Psoas muscle (tissue), 8 donors: Measurements from ENCODE around the gene RYR2. TPM values are rescaled to one million over a fixed set of nuclear protein-coding genes. Genes with fewer than 3 reads are reported as not detected.

Experiments used
- ATAC-seq, 4 donors: fragments of 200-7000 bp; cut with Tn5 transposase; one replicate each; pipeline ENCODE4 v1.9.1; 2020; ENCODE audit warnings: moderate library complexity in 3 of 4, mild to moderate bottlenecking in 2 of 4
- DNase-seq, 2 donors: peaks; one replicate each; pipeline ENCODE4 v3.0.0-alpha.2; 2020
- H3K27ac ChIP-seq: fragments of 200-600 bp; one replicate; pipeline ENCODE4 v1.8.0; 2022
- H3K27me3 ChIP-seq, 3 donors: fragments of 200-600 bp in 1 of 3; one replicate each; pipeline versions ENCODE4 v1.6.1 to v1.8.0; 2013 to 2022; ENCODE audit warnings: low read length in 2 of 3, mild to moderate bottlenecking in 2 of 3, moderate library complexity in 1 of 3; ENCODE audit not compliant: insufficient read depth in 3 of 3
- H3K36me3 ChIP-seq, 2 donors: fragments of 200-600 bp in 1 of 2; one replicate each; pipeline versions ENCODE4 v1.6.1 to v1.8.0; 2013 to 2022; ENCODE audit warnings: low read depth in 1 of 2, mild to moderate bottlenecking in 1 of 2, moderate library complexity in 1 of 2; ENCODE audit not compliant: insufficient read depth in 1 of 2
- H3K4me1 ChIP-seq: fragments of 200-600 bp; one replicate; pipeline ENCODE4 v1.8.0; 2022
- H3K4me3 ChIP-seq: fragments of 200-600 bp; one replicate; pipeline ENCODE4 v1.8.0; 2022; ENCODE audit warnings: mild to moderate bottlenecking
- H3K9me3 ChIP-seq: fragments of 200-600 bp; one replicate; pipeline ENCODE4 v1.8.0; 2022
- WGBS, 3 donors: extraction: QIAGEN DNeasy Blood & Tissue Kit; methylation state at CpG; one replicate each; pipeline versions ENCODE4 v1.1.6 to v1.1.7; 2013; 5-methylcytosine and 5-hydroxymethylcytosine counted together
- intact Hi-C, 2 donors: fragments of 100-400 bp; cut with DNase I; formaldehyde crosslinking; loops; one replicate each; pipeline versions ENCODE4 v1.11.0 to v1.14.2; 2022
- polyA plus RNA-seq, 3 donors: library from polyadenylated mRNA; stranded (reverse); fragments of 200-250 nt; gene quantifications; one replicate each; pipeline ENCODE4 v1.2.3, GENCODE V29; 2013
- total RNA-seq, 4 donors: library from RNA; stranded (reverse); fragmentation: NEBNext Ultra II Directional in 2 of 4; extraction: Animal tissue kit (Norgen Biotek cat#: 25700) in 2 of 4; gene quantifications; one replicate each; pipeline versions ENCODE4 v1.2.1 to v1.2.4, GENCODE V29; 2021 to 2023
- TF ChIP-seq, protein P1 (sequence below): fragments of 200-600 bp; IDR thresholded peaks from one replicate; pipeline ENCODE4 v1.8.0; 2022; ENCODE audit warnings: antibody characterized with exemption
- donor health status: healthy with polysubstance abuse.
- donor health status: DM: no; HTN: no; CAD: no; lungs with moderate emphysema.
- donor health status: Bipolar disorder and iron deficiency.
- donor health status: healthy.
- donor health status: DM: yes; HTN: yes; CAD: no.
- donor health status: DM: no; HTN: no; CAD: no.
- donor health status: DM: no; HTN: no; CAD: no.
- donor health status: DM: yes; HTN: yes; CAD: no.

The RYR2 gene
- total and polyA plus RNA-seq, 7 donors: 0.06 to 0.48 (median 0.25) TPM

DNA sequence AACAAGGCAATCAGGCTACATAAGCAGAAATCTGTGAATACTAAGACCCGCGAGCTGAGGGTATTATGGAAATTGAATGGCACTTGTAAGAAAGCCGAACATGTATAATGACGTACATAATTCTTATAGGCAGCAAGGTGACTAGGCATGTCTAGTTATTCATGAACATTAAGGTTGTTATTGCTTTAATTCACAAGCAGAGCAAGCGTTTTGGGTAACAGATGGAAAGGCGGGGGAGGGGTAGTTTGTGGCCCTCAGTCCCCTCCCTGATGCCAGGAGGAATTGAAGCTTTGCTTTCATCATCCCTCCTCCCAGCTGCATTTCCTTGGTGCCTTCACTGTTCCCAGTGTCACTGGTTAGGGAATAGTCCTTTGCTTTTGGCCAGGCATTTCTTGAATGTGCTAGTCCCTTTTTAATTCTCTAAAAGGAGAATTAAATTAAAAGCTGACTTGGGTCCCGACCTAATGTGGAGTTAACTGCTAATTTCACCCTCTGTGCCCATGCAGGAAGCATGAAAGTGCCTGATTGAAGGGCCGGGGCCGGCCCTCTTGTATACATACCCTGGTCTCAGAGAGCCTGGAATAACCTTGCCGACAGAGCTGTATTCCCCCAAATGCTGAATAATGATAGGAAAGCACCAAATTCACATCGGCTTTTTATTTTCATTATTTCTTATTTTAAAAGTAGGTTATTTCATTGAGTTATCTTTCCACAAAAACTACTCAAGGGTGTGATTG is 42.5 kb downstream of the RYR2 start:
- Histone ChIP-seq H3K9me3 (no peaks in the 10 kb centered on the region), H3K27ac (no peak overlapping the region), H3K4me1 (no peaks in the 10 kb centered on the region), H3K4me3 (no peak overlapping the region), H3K36me3 (no peaks in the 10 kb centered on the region), H3K27me3 (peaks cover 0 to 2% (median 0%) of the 10 kb centered on the region in 3 donors)
- DNase-seq: no peak
- intact Hi-C loops: no loop called here
- no peak for ATAC-seq
- TF ChIP-seq, protein P1, sequence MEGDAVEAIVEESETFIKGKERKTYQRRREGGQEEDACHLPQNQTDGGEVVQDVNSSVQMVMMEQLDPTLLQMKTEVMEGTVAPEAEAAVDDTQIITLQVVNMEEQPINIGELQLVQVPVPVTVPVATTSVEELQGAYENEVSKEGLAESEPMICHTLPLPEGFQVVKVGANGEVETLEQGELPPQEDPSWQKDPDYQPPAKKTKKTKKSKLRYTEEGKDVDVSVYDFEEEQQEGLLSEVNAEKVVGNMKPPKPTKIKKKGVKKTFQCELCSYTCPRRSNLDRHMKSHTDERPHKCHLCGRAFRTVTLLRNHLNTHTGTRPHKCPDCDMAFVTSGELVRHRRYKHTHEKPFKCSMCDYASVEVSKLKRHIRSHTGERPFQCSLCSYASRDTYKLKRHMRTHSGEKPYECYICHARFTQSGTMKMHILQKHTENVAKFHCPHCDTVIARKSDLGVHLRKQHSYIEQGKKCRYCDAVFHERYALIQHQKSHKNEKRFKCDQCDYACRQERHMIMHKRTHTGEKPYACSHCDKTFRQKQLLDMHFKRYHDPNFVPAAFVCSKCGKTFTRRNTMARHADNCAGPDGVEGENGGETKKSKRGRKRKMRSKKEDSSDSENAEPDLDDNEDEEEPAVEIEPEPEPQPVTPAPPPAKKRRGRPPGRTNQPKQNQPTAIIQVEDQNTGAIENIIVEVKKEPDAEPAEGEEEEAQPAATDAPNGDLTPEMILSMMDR: no peak
- 65 to 70% (median 67%) methylated on average over 11 of the region's 11 CpGs for WGBS, 3 donors

- no peak overlapping the region for H3K27ac ChIP-seq
- H3K27me3 ChIP-seq: peaks cover 0 to 2% (median 0%) of the 10 kb centered on the region in 3 donors
- ATAC-seq (no peak), DNase-seq (no peak)
- intact Hi-C loops: no loop called here
- no peaks in the 10 kb centered on the region for H3K36me3 ChIP-seq
- 90 to 96% (median 90%) methylated on average over 3 of the region's 3 CpGs for WGBS, 3 donors
- H3K9me3 ChIP-seq: no peaks in the 10 kb centered on the region
- H3K4me1 ChIP-seq: no peaks in the 10 kb centered on the region
- H3K4me3 ChIP-seq: no peak overlapping the region
- TF ChIP-seq, protein P1: no peak
These were observed 49.7 kb downstream of the RYR2 start for GRCh38 chr1:237091691-237092090.

DNA sequence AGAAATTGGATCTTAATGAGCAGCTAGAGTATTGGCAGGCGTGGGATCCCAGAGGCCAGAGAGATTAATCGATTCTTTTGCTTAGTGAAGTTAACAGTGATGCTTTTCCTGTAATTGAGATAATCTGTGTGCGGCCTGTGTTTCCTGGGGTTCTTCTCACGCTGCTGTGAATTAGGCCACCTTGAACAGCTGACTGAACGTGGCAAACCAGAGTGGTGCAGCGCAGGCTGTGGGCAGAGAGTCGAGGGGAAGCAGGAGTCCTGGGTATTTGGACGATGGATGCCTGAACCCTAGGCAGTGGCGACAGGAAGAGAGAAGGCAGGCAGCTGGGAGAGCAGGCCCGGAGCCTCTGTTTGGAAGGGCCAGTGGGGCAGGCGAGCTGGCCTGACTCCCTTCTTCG is 51.7 kb downstream of the RYR2 start:
- no peaks in the 10 kb centered on the region for H3K36me3 ChIP-seq
- intact Hi-C loops: no loop called here
- TF ChIP-seq, protein P1: no peak
- H3K4me1 ChIP-seq: no peaks in the 10 kb centered on the region
- no peak overlapping the region for H3K27ac ChIP-seq
- WGBS, 3 donors: 77 to 78% (median 77%) methylated on average over 12 of the region's 12 CpGs
- H3K4me3 ChIP-seq: no peak overlapping the region
- DNase-seq (no peak), ATAC-seq (no peak)
- H3K9me3 ChIP-seq: no peaks in the 10 kb centered on the region
- no peaks in the 10 kb centered on the region for H3K27me3 ChIP-seq

GRCh38 chr1:237098541-237098940 is 56.6 kb downstream of the RYR2 start:
- Histone ChIP-seq H3K9me3 (no peaks in the 10 kb centered on the region), H3K4me1 (no peaks in the 10 kb centered on the region), H3K27me3 (no peaks in the 10 kb centered on the region), H3K36me3 (no peaks in the 10 kb centered on the region), H3K27ac (no peak overlapping the region), H3K4me3 (no peak overlapping the region)
- DNase-seq: no peak
- intact Hi-C loops: no loop called here
- no peak for ATAC-seq
- WGBS, 3 donors: 55 to 70% (median 60%) methylated on average over 3 of the region's 3 CpGs
- TF ChIP-seq, protein P1: no peak

GRCh38 chr1:237103021-237103420 is 61.0 kb downstream of the RYR2 start:
- no peaks in the 10 kb centered on the region for H3K4me1 ChIP-seq
- no peak overlapping the region for H3K4me3 ChIP-seq
- WGBS, 3 donors: 88 to 96% (median 89%) methylated on average over 5 of the region's 5 CpGs
- no peaks in the 10 kb centered on the region for H3K27me3 ChIP-seq
- no peak for ATAC-seq
- no peak overlapping the region for H3K27ac ChIP-seq
- TF ChIP-seq, protein P1: no peak
- H3K9me3 ChIP-seq: no peaks in the 10 kb centered on the region
- no peak for DNase-seq
- intact Hi-C loops: no loop called here
- H3K36me3 ChIP-seq: no peaks in the 10 kb centered on the region
